Naive thymus-derived CD4-positive, alpha-beta T cell (primary cell): Measurements from ENCODE around the gene FGB. TPM values are rescaled to one million over a fixed set of nuclear protein-coding genes. Genes with fewer than 3 reads are reported as not detected.

Source experiments
- ATAC-seq: fragments of 150-1000 bp; cut with Tn5 transposase; 2 replicates; pipeline ENCODE4 v1.10.0; 2021; ENCODE audit warnings: mild to moderate bottlenecking, moderate library complexity
- CTCF ChIA-PET: fragments of 350-600 bp; sonication (Branson Sonifier 250); formaldehyde crosslinking; loops from one replicate; lab custom pipeline; 2021; ENCODE audit warnings: antibody characterized with exemption; lab: Charles Lee
- POLR2A ChIA-PET: fragments of 350-600 bp; sonication (Branson Sonifier 250); formaldehyde crosslinking; loops from one replicate; lab custom pipeline; 2021; ENCODE audit warnings: antibody characterized with exemption, inconsistent platforms; lab: Charles Lee
- DNase-seq, 9 donors: peaks; one replicate each; pipeline versions ENCODE4 v3.0.0 to v3.0.0-alpha.2; 2020 to 2022; ENCODE audit warnings: mixed read lengths in 1 of 9
- H3K27ac ChIP-seq: one replicate; pipeline ENCODE4 v1.7.0; 2013; ENCODE audit warnings: mild to moderate bottlenecking, low read depth, low read length, moderate library complexity
- H3K27me3 ChIP-seq, 2 donors: one replicate each; pipeline ENCODE4 v1.7.0; 2013; ENCODE audit warnings: low read length in 2 of 2, mild to moderate bottlenecking in 2 of 2, moderate library complexity in 2 of 2; ENCODE audit not compliant: control insufficient read depth in 2 of 2, insufficient read depth in 2 of 2
- H3K36me3 ChIP-seq, 3 experiments: 1 replicate in 2 of 3; 2 replicates in 1 of 3; pipeline ENCODE4 v1.7.0; 2013; ENCODE audit warnings: low read length in 3 of 3, mild to moderate bottlenecking in 3 of 3, moderate library complexity in 1 of 3; ENCODE audit not compliant: insufficient read depth in 3 of 3, control insufficient read depth in 2 of 3
- H3K4me1 ChIP-seq, 2 donors: one replicate each; pipeline ENCODE4 v1.7.0; 2013; ENCODE audit warnings: low read length in 2 of 2, mild to moderate bottlenecking in 2 of 2, moderate library complexity in 1 of 2; ENCODE audit not compliant: control insufficient read depth in 2 of 2, insufficient read depth in 2 of 2
- H3K4me3 ChIP-seq: 2 replicates; pipeline ENCODE4 v1.7.0; 2013; ENCODE audit warnings: mild to moderate bottlenecking, low read length
- H3K9me3 ChIP-seq, 3 experiments: 1 replicate in 2 of 3; 2 replicates in 1 of 3; pipeline ENCODE4 v1.7.0; 2013; ENCODE audit warnings: low read length in 3 of 3; ENCODE audit not compliant: control insufficient read depth in 2 of 3
- H3K27ac Mint-ChIP-seq, 9 donors: one replicate each; pipeline ENCODE4 v1.8.0; 2020 to 2022; ENCODE audit warnings: mixed read lengths in 9 of 9, mild to moderate bottlenecking in 8 of 9, moderate library complexity in 5 of 9, inconsistent platforms in 2 of 9
- H3K27me3 Mint-ChIP-seq, 5 donors: one replicate each; pipeline ENCODE4 v1.8.0; 2021 to 2022; ENCODE audit warnings: mixed read lengths in 5 of 5, mild to moderate bottlenecking in 1 of 5
- H3K36me3 Mint-ChIP-seq, 5 donors: one replicate each; pipeline ENCODE4 v1.8.0; 2020 to 2022; ENCODE audit warnings: mixed read lengths in 5 of 5, mild to moderate bottlenecking in 3 of 5, inconsistent platforms in 1 of 5
- H3K4me1 Mint-ChIP-seq, 7 donors: one replicate each; pipeline ENCODE4 v1.8.0; 2020 to 2022; ENCODE audit warnings: mixed read lengths in 7 of 7, mild to moderate bottlenecking in 3 of 7, inconsistent platforms in 1 of 7
- H3K4me3 Mint-ChIP-seq, 10 donors: one replicate each; pipeline ENCODE4 v1.8.0; 2020 to 2022; ENCODE audit warnings: mild to moderate bottlenecking in 10 of 10, mixed read lengths in 10 of 10, moderate library complexity in 6 of 10, inconsistent platforms in 2 of 10
- H3K9me3 Mint-ChIP-seq, 11 donors: one replicate each; pipeline ENCODE4 v1.8.0; 2020 to 2022; ENCODE audit warnings: mixed read lengths in 11 of 11, mild to moderate bottlenecking in 4 of 11, inconsistent platforms in 1 of 11, moderate library complexity in 1 of 11
- intact Hi-C, 2 donors: fragments of 100-400 bp; cut with micrococcal nuclease; formaldehyde crosslinking; loops; one replicate each; pipeline ENCODE4 v1.15.1; 2023
- polyA plus RNA-seq, 2 donors: library from polyadenylated mRNA; unstranded; fragments of 300-500 nt; fragmentation: Illumina TruSeq; gene quantifications; one replicate each; pipeline ENCODE4 v1.2.3, GENCODE V29; 2021
- total RNA-seq, 6 experiments: library from RNA in 5 of 6; stranded (reverse) in 5 of 6; gene quantifications; 1 replicate in 5 of 6; 2 replicates in 1 of 6; pipeline ENCODE4 v1.2.3 and lab custom pipeline; 2021 to 2026

Gene FGB
- total and polyA plus RNA-seq, 7 experiments from 2014 or later, result not detected

DNA sequence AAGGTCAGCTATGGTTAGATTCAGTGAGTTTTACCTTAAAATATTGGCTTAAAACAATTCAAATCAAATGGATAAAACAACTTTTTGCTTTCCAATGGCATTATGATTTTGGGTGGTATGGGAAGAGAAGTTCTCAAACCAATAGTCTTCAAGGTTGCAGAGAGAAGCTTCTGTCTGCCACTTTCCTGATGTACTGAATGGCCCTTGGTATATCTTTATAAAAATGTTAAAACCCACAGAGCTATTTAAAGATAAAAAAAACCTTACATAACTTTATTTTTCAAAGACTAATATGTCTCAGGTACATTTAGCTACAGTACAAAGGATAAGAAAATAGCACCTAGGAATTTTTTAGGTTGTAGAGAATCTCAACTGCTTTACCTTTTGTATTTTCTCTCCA lies 20.9 kb downstream of the FGB start:
- ChIA-PET CTCF (interaction anchor here (0.6 kb wide), 1 partner anchor 31 kb away, joined by 3 read pairs; no protein-coding TSS in a partner anchor), POLR2A (no interaction called here)
- intact Hi-C loops, result no loop called here
- Histone ChIP-seq H3K36me3 (no peaks in the 10 kb centered on the region), H3K27ac (no peak overlapping the region), H3K4me1 (no peaks in the 10 kb centered on the region), H3K4me3 (no peak overlapping the region), H3K27me3 (no peaks in the 10 kb centered on the region), H3K9me3 (no peaks in the 10 kb centered on the region)
- ATAC-seq, result no peak
- no peaks in the 10 kb centered on the region for H3K36me3 Mint-ChIP-seq
- DNase-seq, result no peak
- no peaks in the 10 kb centered on the region for H3K4me1 Mint-ChIP-seq
- no peak overlapping the region for H3K4me3 Mint-ChIP-seq
- no peak overlapping the region for H3K27ac Mint-ChIP-seq
- H3K9me3 Mint-ChIP-seq, result no peaks in the 10 kb centered on the region
- peaks cover 11 to 24% (median 19%) of the 10 kb centered on the region in 5 donors for H3K27me3 Mint-ChIP-seq

DNA sequence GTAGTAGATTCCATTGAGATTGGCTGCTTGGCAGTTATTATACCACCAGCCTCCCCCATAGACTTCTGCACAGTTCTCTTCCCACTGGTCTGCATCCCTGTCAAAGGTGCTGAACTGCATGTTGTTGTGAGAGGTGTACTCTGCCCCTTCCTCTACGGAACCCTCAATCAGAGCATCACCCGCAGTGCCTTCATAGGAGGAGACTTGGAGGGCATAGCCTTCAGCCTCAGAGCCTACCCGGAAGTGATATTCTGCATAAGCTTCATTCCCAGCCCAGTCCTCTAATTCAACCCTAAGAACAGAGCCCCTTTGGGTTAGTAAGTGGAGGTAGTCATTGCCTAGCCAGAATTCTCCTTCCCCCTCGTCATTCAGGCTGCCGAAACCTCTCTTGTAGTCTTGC lies 21.4 kb downstream of the FGB start:
- no peaks in the 10 kb centered on the region for H3K4me1 Mint-ChIP-seq
- no peaks in the 10 kb centered on the region for H3K36me3 Mint-ChIP-seq
- intact Hi-C loops, result no loop called here
- Histone ChIP-seq H3K27ac (no peak overlapping the region), H3K27me3 (no peaks in the 10 kb centered on the region), H3K4me1 (no peaks in the 10 kb centered on the region), H3K36me3 (no peaks in the 10 kb centered on the region), H3K9me3 (no peaks in the 10 kb centered on the region), H3K4me3 (no peak overlapping the region)
- no peak for DNase-seq
- ChIA-PET CTCF (interaction anchor here (0.6 kb wide), 1 partner anchor 32 kb away, joined by 3 read pairs; no protein-coding TSS in a partner anchor), POLR2A (no interaction called here)
- H3K27me3 Mint-ChIP-seq, result peaks cover 7 to 21% (median 19%) of the 10 kb centered on the region in 5 donors
- no peak overlapping the region for H3K4me3 Mint-ChIP-seq
- no peak overlapping the region for H3K27ac Mint-ChIP-seq
- ATAC-seq, result no peak
- no peaks in the 10 kb centered on the region for H3K9me3 Mint-ChIP-seq

DNA sequence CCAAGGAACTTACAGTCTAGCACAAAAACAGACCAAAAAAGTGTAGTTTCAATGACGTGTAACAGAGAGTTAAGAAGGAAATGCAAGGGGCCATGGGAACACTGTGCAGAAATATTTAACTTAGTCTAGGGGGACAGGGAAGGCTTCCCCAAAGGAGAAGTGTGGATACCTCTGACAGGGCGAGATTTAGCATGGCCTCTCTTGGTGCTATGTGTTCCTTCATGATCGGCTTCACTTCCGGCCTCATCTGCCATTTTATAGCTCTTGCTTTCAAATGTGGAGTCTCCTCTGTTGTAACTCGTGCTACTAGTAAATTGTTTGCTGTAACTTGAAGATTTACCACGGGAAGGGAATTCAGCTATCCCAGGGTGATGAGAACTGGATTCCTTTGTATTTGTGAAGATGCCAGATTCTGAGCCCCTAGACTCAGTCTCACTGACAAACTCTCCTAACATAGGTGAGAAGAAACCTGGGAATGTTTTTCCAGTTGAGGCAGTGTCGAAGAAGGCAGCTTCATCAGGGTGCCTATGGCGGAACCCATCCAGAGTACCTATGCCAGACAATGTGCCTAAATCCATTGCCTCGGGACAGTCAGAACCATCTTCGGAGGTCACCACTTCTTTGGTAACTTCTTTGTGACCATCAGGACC lies 22.7 kb downstream of the FGB start:
- Mint-ChIP-seq H3K9me3 (no peaks in the 10 kb centered on the region), H3K27ac (no peak overlapping the region), H3K36me3 (no peaks in the 10 kb centered on the region), H3K27me3 (peaks cover 7 to 31% (median 27%) of the 10 kb centered on the region in 5 donors), H3K4me3 (no peak overlapping the region), H3K4me1 (no peaks in the 10 kb centered on the region)
- no peaks in the 10 kb centered on the region for H3K36me3 ChIP-seq
- no peak for DNase-seq
- ATAC-seq, result no peak
- H3K27me3 ChIP-seq, result no peaks in the 10 kb centered on the region
- CTCF ChIA-PET, result interaction anchor here (0.6 kb wide), 1 partner anchor 1638 kb away, joined by 3 read pairs; no protein-coding TSS in a partner anchor
- no peak overlapping the region for H3K27ac ChIP-seq
- no peaks in the 10 kb centered on the region for H3K4me1 ChIP-seq
- H3K4me3 ChIP-seq, result no peak overlapping the region
- POLR2A ChIA-PET, result no interaction called here
- intact Hi-C loops, result no loop called here
- H3K9me3 ChIP-seq, result no peaks in the 10 kb centered on the region

DNA sequence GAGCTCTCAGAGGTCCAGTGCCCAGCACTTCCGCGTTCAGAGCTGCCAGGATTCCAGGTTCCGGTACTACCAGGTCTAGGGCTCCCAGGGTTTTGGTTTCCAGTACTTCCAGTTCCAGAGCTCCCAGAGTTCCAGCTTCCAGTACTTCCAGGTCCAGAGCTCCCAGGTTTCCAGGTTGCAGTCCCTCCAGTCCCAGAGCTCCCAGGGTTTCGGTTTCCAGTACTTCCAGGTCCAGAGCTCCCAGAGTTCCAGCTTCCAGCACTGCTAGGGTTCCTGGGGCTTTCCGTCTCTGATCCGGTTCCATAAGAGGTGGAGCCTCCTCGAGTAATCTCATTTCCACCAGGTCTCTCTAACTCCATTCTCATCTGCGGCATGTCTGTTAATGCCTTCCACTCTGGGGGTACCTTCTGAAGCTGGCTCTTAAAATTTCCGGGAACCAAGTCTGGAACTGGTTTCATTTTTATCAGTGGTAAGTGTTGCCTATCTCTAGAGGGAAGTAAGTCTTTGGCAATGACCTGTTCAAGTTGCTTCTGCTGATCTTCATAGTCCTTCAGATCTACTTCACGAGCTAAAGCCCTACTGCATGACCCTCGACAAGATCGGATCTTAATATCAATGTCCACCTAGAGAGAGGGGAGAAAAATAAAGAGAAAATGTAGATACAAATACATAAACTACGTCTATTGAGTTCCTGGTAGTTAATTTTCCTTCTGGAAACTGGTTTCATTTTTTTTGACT lies 23.7 kb downstream of the FGB start:
- Mint-ChIP-seq H3K4me3 (no peak overlapping the region), H3K36me3 (no peaks in the 10 kb centered on the region), H3K27me3 (peaks cover 7 to 34% (median 27%) of the 10 kb centered on the region in 5 donors), H3K27ac (no peak overlapping the region), H3K4me1 (no peaks in the 10 kb centered on the region), H3K9me3 (no peaks in the 10 kb centered on the region)
- Histone ChIP-seq H3K4me3 (no peak overlapping the region), H3K36me3 (no peaks in the 10 kb centered on the region), H3K9me3 (no peaks in the 10 kb centered on the region), H3K27me3 (no peaks in the 10 kb centered on the region), H3K27ac (no peak overlapping the region), H3K4me1 (no peaks in the 10 kb centered on the region)
- DNase-seq (no peak), ATAC-seq (no peak)
- POLR2A ChIA-PET, result no interaction called here
- intact Hi-C loops, result no loop called here
- CTCF ChIA-PET, result no interaction called here

DNA sequence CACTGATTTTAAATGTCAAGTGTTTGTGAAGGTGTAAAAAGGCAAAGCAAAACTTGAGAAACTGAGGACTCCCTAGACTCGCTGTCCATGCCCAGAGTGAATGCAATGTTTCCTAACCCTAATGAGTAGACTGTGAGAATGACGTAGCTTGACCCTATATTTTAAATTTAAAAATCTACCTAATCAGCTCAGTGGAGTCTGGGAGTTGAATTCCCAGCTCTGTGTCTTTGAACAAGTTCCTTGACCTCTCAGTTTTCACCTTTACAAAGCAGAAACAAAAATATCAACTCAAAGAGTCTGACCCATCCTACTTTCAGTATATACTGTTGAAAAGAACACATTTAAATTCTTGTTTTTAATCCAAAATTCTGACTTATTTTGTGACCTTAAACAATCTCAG lies 25.4 kb downstream of the FGB start:
- Histone ChIP-seq H3K9me3 (no peaks in the 10 kb centered on the region), H3K4me1 (no peaks in the 10 kb centered on the region), H3K4me3 (no peak overlapping the region), H3K27me3 (no peaks in the 10 kb centered on the region), H3K36me3 (no peaks in the 10 kb centered on the region), H3K27ac (no peak overlapping the region)
- H3K27me3 Mint-ChIP-seq, result peaks cover 7 to 39% (median 26%) of the 10 kb centered on the region in 5 donors
- H3K27ac Mint-ChIP-seq, result no peak overlapping the region
- intact Hi-C loops, result no loop called here
- DNase-seq, result no peak
- no peaks in the 10 kb centered on the region for H3K4me1 Mint-ChIP-seq
- CTCF ChIA-PET, result no interaction called here
- no peak overlapping the region for H3K4me3 Mint-ChIP-seq
- POLR2A ChIA-PET, result no interaction called here
- no peaks in the 10 kb centered on the region for H3K9me3 Mint-ChIP-seq
- no peaks in the 10 kb centered on the region for H3K36me3 Mint-ChIP-seq
- no peak for ATAC-seq

DNA sequence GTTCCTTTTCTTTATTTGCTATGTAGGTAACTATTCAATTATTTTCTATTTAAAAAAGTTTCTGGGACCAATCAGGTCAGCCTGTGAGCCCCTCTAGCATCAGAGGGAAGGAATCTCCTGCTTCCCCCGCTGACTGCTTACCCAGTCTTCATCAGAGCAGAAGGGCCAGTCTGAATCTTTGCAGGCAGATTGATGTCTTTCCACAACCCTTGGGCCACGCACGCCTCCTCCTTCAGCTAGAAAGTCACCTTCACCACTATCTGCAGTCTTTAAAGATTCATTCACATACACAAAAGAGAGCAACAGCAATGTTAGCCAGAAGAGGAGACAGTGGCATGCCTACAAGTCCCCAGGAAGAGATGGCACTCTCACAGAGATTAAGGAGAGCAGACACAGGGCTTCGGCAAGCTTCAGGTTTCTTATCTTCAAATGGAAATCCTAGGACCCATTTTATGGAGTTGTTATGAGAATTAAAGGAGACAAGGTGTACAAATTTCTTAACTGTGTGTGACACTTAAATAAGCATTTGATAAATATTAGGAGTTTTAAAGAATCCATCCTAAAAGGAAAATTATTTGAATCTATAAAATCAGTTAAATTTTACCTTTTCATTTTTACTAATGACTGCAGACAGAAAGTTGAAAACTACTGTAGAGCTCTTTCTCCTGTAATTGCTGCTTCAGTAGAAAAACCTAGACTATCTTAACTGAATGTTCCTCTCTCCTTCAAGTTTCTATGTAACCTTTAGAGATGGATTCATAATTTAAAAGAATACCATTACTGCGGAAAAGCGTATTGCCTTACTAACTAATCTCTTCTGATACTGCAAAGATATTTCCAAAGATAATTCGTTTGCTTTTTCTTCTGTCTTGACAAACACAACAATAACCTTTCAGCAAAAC lies 26.7 kb downstream of the FGB start:
- ChIA-PET CTCF (no interaction called here), POLR2A (no interaction called here)
- Mint-ChIP-seq H3K36me3 (no peaks in the 10 kb centered on the region), H3K27ac (no peak overlapping the region), H3K9me3 (no peaks in the 10 kb centered on the region), H3K4me1 (no peaks in the 10 kb centered on the region), H3K4me3 (no peak overlapping the region), H3K27me3 (peaks cover 7 to 39% (median 26%) of the 10 kb centered on the region in 5 donors)
- no peaks in the 10 kb centered on the region for H3K27me3 ChIP-seq
- H3K4me1 ChIP-seq, result no peaks in the 10 kb centered on the region
- H3K9me3 ChIP-seq, result no peaks in the 10 kb centered on the region
- H3K36me3 ChIP-seq, result no peaks in the 10 kb centered on the region
- intact Hi-C loops, result no loop called here
- ATAC-seq, result no peak
- DNase-seq, result no peak
- no peak overlapping the region for H3K27ac ChIP-seq
- H3K4me3 ChIP-seq, result no peak overlapping the region
